H1 (cell line): ENCODE measurements around the gene SERGEF. TPM values are rescaled to one million over a fixed set of nuclear protein-coding genes. Genes with fewer than 3 reads are reported as not detected.

Experiments used
- CTCF ChIA-PET: fragments of 300-600 bp; sonication (Branson Sonifier 250); formaldehyde crosslinking; loops from one replicate; lab custom pipeline; 2021; ENCODE audit not compliant: partially characterized antibody; lab: Charles Lee
- POLR2A ChIA-PET: fragments of 300-600 bp; sonication (Branson Sonifier 250); formaldehyde crosslinking; loops from one replicate; lab custom pipeline; 2021; ENCODE audit warnings: inconsistent platforms; ENCODE audit not compliant: partially characterized antibody; lab: Charles Lee
- DNase-seq, 2 experiments: peaks; one replicate each; pipeline versions ENCODE4 v3.0.0 to v3.0.0-alpha.2; 2010 to 2022; ENCODE audit warnings: low spot score in 2 of 2, low read depth in 1 of 2, mixed read lengths in 1 of 2
- FAIRE-seq: peaks from 2 replicates; lab custom pipeline; 2011; peaks lifted over from hg19 to GRCh38; lab: Jason Lieb, UNC
- H2AFZ ChIP-seq: 2 replicates; pipeline ENCODE4 v1.8.1; 2012; ENCODE audit warnings: low read length, inconsistent platforms
- H2AK5ac ChIP-seq: 2 replicates; pipeline ENCODE4 v1.6.1; 2013; ENCODE audit warnings: low read depth, low read length
- H2BK120ac ChIP-seq: replicated peaks from 2 replicates; pipeline ENCODE3; 2013; ENCODE audit warnings: low read depth, low read length, inconsistent platforms
- H2BK12ac ChIP-seq: 2 replicates; pipeline ENCODE4 v1.6.1; 2013; ENCODE audit warnings: low read depth, low read length
- H2BK15ac ChIP-seq: 2 replicates; pipeline ENCODE4 v1.6.1; 2013; ENCODE audit warnings: low read length
- H2BK20ac ChIP-seq: 2 replicates; pipeline ENCODE4 v1.6.1; 2013; ENCODE audit warnings: low read length
- H2BK5ac ChIP-seq: 2 replicates; pipeline ENCODE4 v1.6.1; 2013; ENCODE audit warnings: low read depth, low read length
- H3K14ac ChIP-seq: 2 replicates; pipeline ENCODE4 v1.6.1; 2013; ENCODE audit warnings: inconsistent platforms; ENCODE audit not compliant: insufficient read length
- H3K18ac ChIP-seq: 2 replicates; pipeline ENCODE4 v1.6.1; 2013; ENCODE audit warnings: low read length; ENCODE audit errors: extremely low read depth
- H3K23ac ChIP-seq: 2 replicates; pipeline ENCODE4 v1.6.1; 2013; ENCODE audit warnings: inconsistent platforms; ENCODE audit not compliant: insufficient read length
- H3K23me2 ChIP-seq: 2 replicates; pipeline ENCODE4 v1.6.1; 2013; ENCODE audit warnings: low read depth, low read length
- H3K27ac ChIP-seq: 2 replicates; pipeline ENCODE4 v1.6.1; 2011; ENCODE audit warnings: low read depth, low read length, inconsistent platforms
- H3K27me3 ChIP-seq, 4 experiments: replicated peaks in 1 of 4; 1 replicate in 1 of 4; 2 replicates in 3 of 4; pipeline versions ENCODE4 v1.6.1 to v1.8.1; 2011 to 2013; ENCODE audit warnings: low read length in 3 of 4, mild to moderate bottlenecking in 3 of 4, inconsistent platforms in 2 of 4, mixed read lengths in 2 of 4, moderate library complexity in 1 of 4; ENCODE audit not compliant: control insufficient read depth in 3 of 4, insufficient read depth in 3 of 4; ENCODE audit errors: extremely low read depth in 1 of 4
- H3K36me3 ChIP-seq, 4 experiments: 2 replicates each; pipeline versions ENCODE4 v1.6.1 to v1.8.1; 2011 to 2013; ENCODE audit warnings: mild to moderate bottlenecking in 4 of 4, low read length in 3 of 4, moderate library complexity in 2 of 4, control low read depth in 1 of 4, inconsistent platforms in 1 of 4; ENCODE audit not compliant: insufficient read depth in 4 of 4, control insufficient read depth in 2 of 4
- H3K4ac ChIP-seq: replicated peaks from 2 replicates; pipeline ENCODE3; 2013; ENCODE audit warnings: low read length, low read depth, mixed read lengths, inconsistent platforms; ENCODE audit not compliant: insufficient read length
- H3K4me1 ChIP-seq, 4 experiments: replicated peaks in 1 of 4; 1 replicate in 1 of 4; 2 replicates in 3 of 4; pipeline versions ENCODE4 v1.6.1 to v1.8.1; 2011 to 2013; ENCODE audit warnings: low read length in 3 of 4, inconsistent platforms in 2 of 4, mixed read lengths in 1 of 4; ENCODE audit not compliant: insufficient read depth in 4 of 4, control insufficient read depth in 3 of 4
- H3K4me2 ChIP-seq, 2 experiments: 2 replicates each; pipeline versions ENCODE4 v1.6.1 to v1.8.1; 2011 to 2013; ENCODE audit warnings: low read depth in 2 of 2, low read length in 2 of 2, control low read depth in 1 of 2, inconsistent platforms in 1 of 2, mild to moderate bottlenecking in 1 of 2; ENCODE audit not compliant: insufficient read depth in 1 of 2
- H3K4me3 ChIP-seq, 4 experiments: fragments of 200-600, 300-600 bp in 1 of 4; sonication (generic), shearing (Covaris generic), sonication (Bioruptor Twin) in 1 of 4; 2 replicates each; pipeline versions ENCODE4 v1.5.1 to v1.8.1; 2011 to 2016; ENCODE audit warnings: low read length in 4 of 4, low read depth in 3 of 4, control low read depth in 2 of 4, inconsistent platforms in 2 of 4, mild to moderate bottlenecking in 2 of 4, mixed read lengths in 1 of 4, moderate library complexity in 1 of 4; ENCODE audit not compliant: insufficient read depth in 2 of 4; ENCODE audit errors: extremely low read depth in 1 of 4
- H3K56ac ChIP-seq: replicated peaks from 2 replicates; pipeline ENCODE3; 2013; ENCODE audit warnings: low read depth, mild to moderate bottlenecking, mixed read lengths, low read length, inconsistent platforms; ENCODE audit not compliant: insufficient read length
- H3K79me1 ChIP-seq: 2 replicates; pipeline ENCODE4 v1.6.1; 2013; ENCODE audit warnings: low read depth, low read length, control low read depth
- H3K79me2 ChIP-seq, 2 experiments: 2 replicates each; pipeline versions ENCODE4 v1.6.1 to v1.8.1; 2012 to 2013; ENCODE audit warnings: low read length in 2 of 2, mild to moderate bottlenecking in 2 of 2, inconsistent platforms in 1 of 2; ENCODE audit not compliant: insufficient read depth in 2 of 2, control insufficient read depth in 1 of 2
- H3K9ac ChIP-seq, 4 experiments: replicated peaks in 1 of 4; 1 replicate in 1 of 4; 2 replicates in 3 of 4; pipeline versions ENCODE4 v1.6.1 to v1.8.1; 2011 to 2013; ENCODE audit warnings: low read depth in 3 of 4, low read length in 3 of 4, control low read depth in 2 of 4, mild to moderate bottlenecking in 2 of 4, moderate library complexity in 2 of 4, inconsistent platforms in 1 of 4; ENCODE audit errors: extremely low read depth in 1 of 4
- H3K9me3 ChIP-seq, 2 experiments: 2 replicates each; pipeline versions ENCODE4 v1.6.1 to v1.8.1; 2012 to 2013; ENCODE audit warnings: mild to moderate bottlenecking in 2 of 2, moderate library complexity in 2 of 2, control low read depth in 1 of 2, inconsistent platforms in 1 of 2, low read depth in 1 of 2, low read length in 1 of 2, mixed read lengths in 1 of 2; ENCODE audit not compliant: insufficient read depth in 2 of 2
- H4K20me1 ChIP-seq, 2 experiments: replicated peaks in 1 of 2; 2 replicates each; pipeline versions ENCODE3 to v1.8.1; 2011 to 2013; ENCODE audit warnings: inconsistent platforms in 2 of 2, low read length in 2 of 2, mild to moderate bottlenecking in 1 of 2; ENCODE audit not compliant: insufficient read depth in 2 of 2, control insufficient read depth in 1 of 2
- H4K5ac ChIP-seq: 2 replicates; pipeline ENCODE4 v1.6.1; 2013; ENCODE audit warnings: low read length, low read depth, mixed read lengths, inconsistent platforms; ENCODE audit not compliant: insufficient read length
- H4K8ac ChIP-seq: 2 replicates; pipeline ENCODE4 v1.8.0; 2013; ENCODE audit warnings: mild to moderate bottlenecking, moderate library complexity, low read length, inconsistent platforms; ENCODE audit not compliant: insufficient read depth; ENCODE audit errors: extremely low read depth
- H4K91ac ChIP-seq: replicated peaks from 2 replicates; pipeline ENCODE3; 2013; ENCODE audit warnings: low read length, mixed read lengths, inconsistent platforms; ENCODE audit not compliant: insufficient read length
- ATF3 ChIP-seq: IDR thresholded peaks from 2 replicates; pipeline ENCODE4 v1.6.1; 2011; ENCODE audit warnings: low read depth, mild to moderate bottlenecking, low read length; ENCODE audit not compliant: insufficient read depth
- CBX5 ChIP-seq: fragments of 300-800, 300-1000 bp; sonication (generic); IDR thresholded peaks from 2 replicates; pipeline ENCODE4 v1.7.1; 2016; ENCODE audit warnings: antibody characterized with exemption, low read length, low read depth
- EZH2 ChIP-seq: fragments of 200-600 bp; sonication (generic); IDR thresholded peaks from 2 replicates; pipeline ENCODE4 v1.7.1; 2012; ENCODE audit warnings: low read depth, mild to moderate bottlenecking, moderate library complexity, low read length, inconsistent platforms; ENCODE audit not compliant: severe bottlenecking
- JUND ChIP-seq: IDR thresholded peaks from 2 replicates; pipeline ENCODE4 v1.6.1; 2011; ENCODE audit warnings: mild to moderate bottlenecking, improper control_type of control experiment, low read length
- SUZ12 ChIP-seq: fragments of 200-600 bp; sonication (generic); IDR thresholded peaks from 2 replicates; pipeline ENCODE4 v1.6.1; 2012; ENCODE audit warnings: mild to moderate bottlenecking, inconsistent platforms, low read length, moderate library complexity, mixed read lengths
- TCF12 ChIP-seq: IDR thresholded peaks from 2 replicates; pipeline ENCODE4 v1.6.1; 2011; ENCODE audit warnings: low read depth, mild to moderate bottlenecking, low read length
- WGBS, 2 experiments: shearing (Covaris generic) in 1 of 2; methylation state at CpG; one replicate each; pipeline versions ENCODE4 v1.1.6 to v1.1.7; 2013 to 2015; ENCODE audit warnings: low lambda C conversion rate in 2 of 2, mixed read lengths in 2 of 2, inconsistent platforms in 1 of 2, low coverage in 1 of 2, missing lambda C conversion rate in 1 of 2; ENCODE audit not compliant: insufficient replicate concordance in 2 of 2, insufficient coverage in 1 of 2, insufficient read length in 1 of 2; ENCODE audit errors: extremely low coverage in 1 of 2, missing lambda C conversion rate in 1 of 2; 5-methylcytosine and 5-hydroxymethylcytosine counted together
- polyA plus RNA-seq, 7 experiments: library from polyadenylated mRNA; depleted of rRNA in 3 of 7; stranded (reverse) in 5 of 7; unstranded in 2 of 7; fragments of >200 nt in 5 of 7; fragments of 200-250 nt in 2 of 7; gene quantifications; 1 replicate in 5 of 7; 2 replicates in 1 of 7; 4 replicates in 1 of 7; pipeline versions ENCODE4 v1.2.1 to v1.2.3, GENCODE V29; 2011 to 2013; ENCODE audit warnings: missing spikeins in 2 of 7, mixed read lengths in 2 of 7
- total RNA-seq: library from RNA; stranded (reverse); fragmentation: NEBNext Ultra II Directional; extraction: Animal tissue kit (Norgen Biotek cat#: 25700); gene quantifications from 2 replicates; pipeline ENCODE4 v1.2.1, GENCODE V29; 2021
- TF ChIP-seq, protein P1 (sequence below): IDR thresholded peaks from 2 replicates; pipeline ENCODE4 v1.6.1; 2012; ENCODE audit warnings: low read length, inconsistent platforms

SERGEF gene
- total and polyA plus RNA-seq, 2 of the 8 experiments (the other 6 are each of a cell fraction or from before 2014, with no cell fraction given) = 16.6 to 28.8 TPM

DNA sequence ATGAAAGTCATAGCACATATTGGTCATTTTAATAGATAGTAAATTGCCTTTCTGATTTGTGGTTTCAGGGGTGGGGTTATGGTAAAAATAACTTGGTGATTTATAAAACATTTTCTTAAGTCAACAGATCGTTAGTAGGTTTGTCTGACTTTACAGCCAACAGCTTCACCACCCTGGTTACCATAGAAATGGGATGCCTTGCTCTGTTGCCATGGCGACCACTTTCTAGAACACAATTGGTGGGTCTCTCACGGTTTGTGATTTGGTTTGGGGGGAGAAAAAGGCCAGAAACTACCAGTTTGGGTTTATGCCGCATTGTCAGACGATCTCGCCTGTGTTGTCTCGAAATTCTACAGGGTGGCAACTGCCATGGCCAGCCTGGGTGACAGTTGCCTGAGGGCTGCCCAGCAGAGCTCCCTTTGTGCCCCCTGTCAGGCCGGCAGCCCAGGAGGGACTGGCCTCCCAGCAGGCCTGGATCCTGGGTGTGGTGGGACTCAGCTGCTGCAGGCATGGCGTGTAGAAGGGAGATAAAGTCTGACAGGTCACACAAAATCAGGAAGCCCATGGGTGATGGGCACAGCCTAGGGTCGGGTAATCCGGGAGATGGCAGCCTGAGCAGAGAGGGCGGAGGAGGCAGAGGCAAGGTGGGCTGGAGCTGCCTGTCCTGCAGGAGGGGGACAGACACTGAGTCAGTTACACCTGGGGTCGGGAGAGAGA lies 247.3 kb downstream of the SERGEF start:
- CTCF ChIA-PET = interaction anchor here (0.8 to 4.1 kb wide), 11 partner anchors 14 to 216 kb away, joined by 3 to 20 read pairs (median 3); partner anchors contain the start of gene KCNC1
- TF ChIP-seq ATF3 = no peak
- TF ChIP-seq TCF12 = no peak
- no peak for TF ChIP-seq EZH2
- TF ChIP-seq CBX5 = no peak
- TF ChIP-seq, protein P1, sequence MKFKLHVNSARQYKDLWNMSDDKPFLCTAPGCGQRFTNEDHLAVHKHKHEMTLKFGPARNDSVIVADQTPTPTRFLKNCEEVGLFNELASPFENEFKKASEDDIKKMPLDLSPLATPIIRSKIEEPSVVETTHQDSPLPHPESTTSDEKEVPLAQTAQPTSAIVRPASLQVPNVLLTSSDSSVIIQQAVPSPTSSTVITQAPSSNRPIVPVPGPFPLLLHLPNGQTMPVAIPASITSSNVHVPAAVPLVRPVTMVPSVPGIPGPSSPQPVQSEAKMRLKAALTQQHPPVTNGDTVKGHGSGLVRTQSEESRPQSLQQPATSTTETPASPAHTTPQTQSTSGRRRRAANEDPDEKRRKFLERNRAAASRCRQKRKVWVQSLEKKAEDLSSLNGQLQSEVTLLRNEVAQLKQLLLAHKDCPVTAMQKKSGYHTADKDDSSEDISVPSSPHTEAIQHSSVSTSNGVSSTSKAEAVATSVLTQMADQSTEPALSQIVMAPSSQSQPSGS = no peak
- no peak for TF ChIP-seq JUND
- no peak for TF ChIP-seq SUZ12

More for the DNA sequence above, 247.3 kb downstream of the SERGEF start:
- H3K4me3 ChIP-seq = no peak overlapping the region
- no peak overlapping the region; a peak in 2 of 7 replicates for H3K9ac ChIP-seq
- peak overlapping the region; percentile 12; the same call in 1 of the 2 replicates for H2BK5ac ChIP-seq
- H3K23me2 ChIP-seq = peaks cover 11% of the 10 kb centered on the region; the same call in 1 of the 2 replicates
- POLR2A ChIA-PET = no interaction called here
- no peak overlapping the region for H3K56ac ChIP-seq
- H3K36me3 ChIP-seq = no peaks in the 10 kb centered on the region
- H3K18ac ChIP-seq = no peak overlapping the region
- peaks cover 0 to 2% of the 10 kb centered on the region in 2 experiments for H4K20me1 ChIP-seq
- no peak overlapping the region for H2AFZ ChIP-seq
- H3K79me2 ChIP-seq = no peaks in the 10 kb centered on the region
- no peak overlapping the region for H3K27ac ChIP-seq
- FAIRE-seq (no peak), DNase-seq (no peak)
- no peak overlapping the region for H2BK20ac ChIP-seq
- no peak overlapping the region for H3K23ac ChIP-seq
- no peak overlapping the region for H2AK5ac ChIP-seq
- no peak overlapping the region for H4K8ac ChIP-seq
- H3K14ac ChIP-seq = no peak overlapping the region
- H3K27me3 ChIP-seq = no peaks in the 10 kb centered on the region
- WGBS, 2 experiments = 84% methylated on average over 13 of the region's 13 CpGs; no CpG with 5 or more reads in 1 of the 2 experiments
- H2BK12ac ChIP-seq = no peak overlapping the region
- H3K9me3 ChIP-seq = no peaks in the 10 kb centered on the region
- no peak overlapping the region for H3K4me2 ChIP-seq
- no peak overlapping the region for H4K91ac ChIP-seq
- H3K4me1 ChIP-seq = peaks cover 0 to 6% (median 3%) of the 10 kb centered on the region in 4 experiments; a peak in 4 of 7 replicates
- H3K4ac ChIP-seq = no peak overlapping the region
- no peak overlapping the region for H4K5ac ChIP-seq
- no peak overlapping the region for H2BK120ac ChIP-seq
- H2BK15ac ChIP-seq = no peak overlapping the region
- H3K79me1 ChIP-seq = no peaks in the 10 kb centered on the region
